GM12878 (cell line): ENCODE data around the gene TBXA2R. TPM values are rescaled to one million over a fixed set of nuclear protein-coding genes. Genes with fewer than 3 reads are reported as not detected.
A peak's percentile ranks its signal among the peaks of the same experiment; 100 is the strongest.

Source experiments
- ATAC-seq: fragments of 200-7000 bp; cut with Tn5 transposase; 3 replicates; pipeline ENCODE4 v1.9.1; 2020; ENCODE audit warnings: mild to moderate bottlenecking, moderate library complexity
- BruUV-seq: library from RNA; stranded (reverse); fragments of 400-500 nt; replicated peaks from 2 replicates; lab custom pipeline; 2021; lab: Mats Ljungman, UMichigan
- CTCF ChIA-PET: fragments of 300-600 bp; sonication (Branson Sonifier 250); formaldehyde crosslinking; extraction: SDS; loops from one replicate; lab custom pipeline; 2021; ENCODE audit warnings: inconsistent platforms; lab: Yijun Ruan, JAX
- POLR2A ChIA-PET: fragments of 350-600 bp; formaldehyde crosslinking; extraction: SDS; loops from one replicate; lab custom pipeline; 2021; ENCODE audit warnings: inconsistent platforms; lab: Charles Lee
- RAD21 ChIA-PET: fragments of 300-600 bp; sonication (Branson Sonifier 250); formaldehyde crosslinking; loops from one replicate; lab custom pipeline; 2023; ENCODE audit warnings: antibody characterized with exemption; ENCODE audit not compliant: unreplicated experiment; lab: Charles Lee
- SMC1A ChIA-PET: fragments of 300-600 bp; sonication (Branson Sonifier 250); formaldehyde crosslinking; loops from one replicate; lab custom pipeline; 2023; ENCODE audit not compliant: unreplicated experiment, uncharacterized antibody; lab: Charles Lee
- DNase-seq: peaks from one replicate; pipeline ENCODE4 v3.0.0-alpha.2; 2011; ENCODE audit warnings: low read depth, low spot score
- FAIRE-seq: peaks from 3 replicates; lab custom pipeline; 2011; peaks lifted over from hg19 to GRCh38; lab: Jason Lieb, UNC
- H2AFZ ChIP-seq: 2 replicates; pipeline ENCODE4 v1.6.0; 2011; ENCODE audit warnings: low read depth, low read length, control low read depth; ENCODE audit not compliant: control insufficient read depth
- H3K27ac ChIP-seq: 2 replicates; pipeline ENCODE4 v1.5.1; 2011; ENCODE audit warnings: control low read depth; ENCODE audit not compliant: control insufficient read depth, insufficient read depth
- H3K27me3 ChIP-seq, 2 experiments: replicated peaks in 1 of 2; 2 replicates each; pipeline versions ENCODE4 v1.6.0 to v1.6.1; 2011; ENCODE audit warnings: low read length in 1 of 2; ENCODE audit not compliant: control insufficient read depth in 2 of 2, insufficient read depth in 2 of 2
- H3K36me3 ChIP-seq, 2 experiments: 2 replicates each; pipeline ENCODE4 v1.5.1; 2011; ENCODE audit warnings: low read length in 1 of 2; ENCODE audit not compliant: control insufficient read depth in 2 of 2, insufficient read depth in 2 of 2
- H3K4me1 ChIP-seq: 2 replicates; pipeline ENCODE4 v1.6.1; 2011; ENCODE audit warnings: mild to moderate bottlenecking, low read length, moderate library complexity, mixed read lengths; ENCODE audit not compliant: control insufficient read depth, insufficient read depth
- H3K4me2 ChIP-seq: 2 replicates; pipeline ENCODE4 v1.6.0; 2011; ENCODE audit warnings: control low read depth; ENCODE audit not compliant: control insufficient read depth, insufficient read depth
- H3K4me3 ChIP-seq: fragments of 200-600 bp; sonication (generic); 2 replicates; pipeline ENCODE4 v1.5.1; 2016
- H3K79me2 ChIP-seq: 2 replicates; pipeline ENCODE4 v1.6.0; 2011; ENCODE audit warnings: low read length; ENCODE audit not compliant: control insufficient read depth, insufficient read depth
- H3K9ac ChIP-seq: 2 replicates; pipeline ENCODE4 v1.8.0; 2011; ENCODE audit warnings: low read length, control low read depth, mixed read lengths; ENCODE audit not compliant: control insufficient read depth, insufficient read depth
- H3K9me3 ChIP-seq: replicated peaks from 3 replicates; pipeline ENCODE4 v1.5.1; 2011; ENCODE audit warnings: mild to moderate bottlenecking, low read length; ENCODE audit not compliant: control insufficient read depth, insufficient read depth
- H4K20me1 ChIP-seq: 2 replicates; pipeline ENCODE4 v1.6.0; 2011; ENCODE audit not compliant: control insufficient read depth, insufficient read depth
- CBFB ChIP-seq: IDR thresholded peaks from 2 replicates; pipeline ENCODE4 v1.6.1; 2016; ENCODE audit warnings: antibody characterized with exemption, low read depth
- CHD4 ChIP-seq: fragments of 200-600 bp; sonication (generic); IDR thresholded peaks from 2 replicates; pipeline ENCODE4 v1.6.1; 2016; ENCODE audit warnings: mild to moderate bottlenecking
- CREM ChIP-seq: IDR thresholded peaks from 2 replicates; pipeline ENCODE4 v1.6.1; 2014; ENCODE audit warnings: antibody characterized with exemption, low read depth
- GABPA ChIP-seq: IDR thresholded peaks from 2 replicates; pipeline ENCODE4 v1.6.1; 2014; ENCODE audit warnings: antibody characterized with exemption, low read depth, mild to moderate bottlenecking, inconsistent platforms
- HDAC2 ChIP-seq: fragments of 200-600 bp; sonication (generic); IDR thresholded peaks from 2 replicates; pipeline ENCODE4 v1.6.1; 2017
- HDAC6 ChIP-seq: fragments of 200-600 bp; sonication (generic); IDR thresholded peaks from one replicate; pipeline ENCODE4 v1.8.0; 2017; ENCODE audit warnings: antibody characterized with exemption; ENCODE audit not compliant: unreplicated experiment
- NR2C1 ChIP-seq: fragments of 450-650 bp; IDR thresholded peaks from 2 replicates; pipeline ENCODE4 v1.6.1; 2017; ENCODE audit warnings: antibody characterized with exemption, mild to moderate bottlenecking, moderate library complexity
- RAD51 ChIP-seq: fragments of 450-650 bp; IDR thresholded peaks from 2 replicates; pipeline ENCODE4 v1.6.1; 2016; ENCODE audit warnings: moderate library complexity, mild to moderate bottlenecking, inconsistent platforms
- RB1 ChIP-seq: fragments of 450-650 bp; formaldehyde crosslinking; IDR thresholded peaks from 2 replicates; pipeline ENCODE4 v1.6.1; 2017; ENCODE audit warnings: mild to moderate bottlenecking, borderline replicate concordance
- SMAD1 ChIP-seq: fragments of 450-650 bp; IDR thresholded peaks from 2 replicates; pipeline ENCODE4 v1.6.1; 2018; ENCODE audit warnings: mild to moderate bottlenecking, low read depth; ENCODE audit not compliant: partially characterized antibody
- ZNF274 ChIP-seq: IDR thresholded peaks from one replicate; pipeline ENCODE4 v1.8.0; 2011; ENCODE audit not compliant: insufficient read length, insufficient read depth
- ZSCAN29 ChIP-seq: fragments of 450-650 bp; IDR thresholded peaks from 2 replicates; pipeline ENCODE4 v1.6.1; 2017; ENCODE audit warnings: mild to moderate bottlenecking, moderate library complexity
- WGBS: methylation state at CpG from one replicate; pipeline ENCODE4 v1.1.6; 2016; ENCODE audit warnings: low lambda C conversion rate; ENCODE audit not compliant: insufficient replicate concordance, insufficient coverage; ENCODE audit errors: missing lambda C conversion rate; 5-methylcytosine and 5-hydroxymethylcytosine counted together
- in situ Hi-C: fragments of 300-500 bp; cut with MboI; formaldehyde crosslinking; loops from 9 replicates; pipeline ENCODE4 v1.14.3; 2018; ENCODE audit warnings: mixed read lengths
- intact Hi-C: fragments of 100-400 bp; cut with micrococcal nuclease; formaldehyde crosslinking; loops from one replicate; pipeline ENCODE4 v1.14.2; 2022; ENCODE audit not compliant: unreplicated experiment
- polyA plus RNA-seq, 11 experiments: library from polyadenylated mRNA; depleted of rRNA in 4 of 11; unstranded in 6 of 11; stranded (reverse) in 5 of 11; fragments of >200 nt; fragmentation: Nextera tagmentation in 4 of 11; fragmentation: Illumina TruSeq in 1 of 11; extraction: Ambion mirVana in 4 of 11; extraction: Trizol in 1 of 11; gene quantifications; 1 replicate in 1 of 11; 2 replicates in 10 of 11; pipeline versions ENCODE4 v1.2.1 to v1.2.3, GENCODE V29; 2011 to 2016; ENCODE audit warnings: inconsistent platforms in 2 of 11, missing spikeins in 2 of 11, low read depth in 1 of 11
- total RNA-seq, 4 experiments: library from RNA; depleted of rRNA in 3 of 4; stranded (reverse); fragments of >200 nt in 3 of 4; fragmentation: Illumina TruSeq in 1 of 4; extraction: Trizol in 1 of 4; gene quantifications; 2 replicates each; pipeline versions ENCODE4 v1.2.1 to v1.2.3, GENCODE V29; 2013 to 2021
- TF ChIP-seq, protein P1 (sequence below): fragments of 450-650 bp; formaldehyde crosslinking; IDR thresholded peaks from 2 replicates; pipeline ENCODE4 v1.4.0; 2022; ENCODE audit warnings: mild to moderate bottlenecking, moderate library complexity
- TF ChIP-seq, protein P2 (sequence below): fragments of 450-650 bp; IDR thresholded peaks from 2 replicates; pipeline ENCODE4 v1.6.1; 2017; ENCODE audit warnings: low read depth, mild to moderate bottlenecking, moderate library complexity
- TF ChIP-seq, protein P3 (sequence below): IDR thresholded peaks from 2 replicates; pipeline ENCODE4 v1.6.1; 2012; ENCODE audit warnings: mild to moderate bottlenecking, low read depth, low read length

The TBXA2R gene
- total and polyA plus RNA-seq, 10 of the 15 experiments (the other 5 are each of a cell fraction or from before 2014, with no cell fraction given): 0.03 TPM; not detected in 8

DNA sequence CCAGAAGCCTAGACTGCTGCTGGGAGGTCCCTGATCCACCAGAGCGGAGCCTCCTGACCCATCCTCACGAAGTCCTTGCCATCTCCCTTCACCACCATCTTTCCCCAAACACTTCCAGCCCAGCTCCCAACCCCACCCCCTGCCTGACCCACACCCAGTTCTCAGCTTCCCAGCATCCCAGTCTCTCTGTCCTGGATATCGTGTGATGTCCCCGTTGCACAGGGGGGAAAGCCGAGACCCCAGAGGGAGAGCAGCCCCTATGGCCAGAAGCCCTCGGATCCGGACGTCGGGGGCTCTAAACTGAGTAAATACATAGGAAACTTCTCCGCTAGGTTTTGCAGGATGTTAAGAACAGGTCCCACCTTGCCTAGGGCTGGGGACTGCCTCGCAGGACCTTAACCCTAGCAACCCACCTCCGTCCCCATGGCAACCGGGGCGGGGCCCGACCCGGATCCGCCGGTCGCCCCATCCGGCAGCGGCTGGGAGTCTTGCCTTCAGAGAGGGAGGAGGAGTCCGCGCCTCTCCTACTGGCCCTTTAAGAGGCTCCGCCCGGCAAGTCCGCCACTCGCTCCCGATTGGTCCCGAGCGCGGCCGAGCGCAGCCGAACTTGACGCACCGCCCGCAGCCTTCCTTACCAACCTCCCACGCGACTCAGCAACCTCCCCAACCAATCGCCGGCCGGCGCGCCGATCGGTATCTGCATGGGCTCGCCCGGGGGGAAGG, 34.4 kb downstream of the TBXA2R start:
- intact Hi-C loops (loop anchor here (5.0 kb wide), 1 partner anchor 35 kb away; the partner anchor contains the start of gene TBXA2R), in situ Hi-C loops (no loop called here)
- Histone ChIP-seq H3K4me2 (peak overlapping the region; percentile 98), H3K79me2 (peaks cover 3% of the 10 kb centered on the region), H3K9ac (peak overlapping the region; percentile 36), H3K4me3 (peak overlapping the region; percentile 85), H3K27me3 (no peaks in the 10 kb centered on the region), H3K27ac (no peak overlapping the region), H3K4me1 (peaks cover 3% of the 10 kb centered on the region), H3K9me3 (no peaks in the 10 kb centered on the region), H2AFZ (peak overlapping the region; percentile 76), H3K36me3 (no peaks in the 10 kb centered on the region; a peak in 2 of 4 replicates), H4K20me1 (no peaks in the 10 kb centered on the region)
- ChIA-PET POLR2A (no interaction called here), SMC1A (interaction anchor here (0.7 kb wide), 1 partner anchor 11 kb away, joined by 3 read pairs; no protein-coding TSS in a partner anchor), RAD21 (no interaction called here), CTCF (interaction anchor here (0.7 to 0.9 kb wide), 2 partner anchors 9 to 13 kb away, joined by 3 to 4 read pairs; no protein-coding TSS in a partner anchor)
- no TSS peak for BruUV-seq
- DNase-seq (peak; percentile 97), ATAC-seq (peak; percentile 97), FAIRE-seq (peak; percentile 99)
- WGBS: 6% methylated on average over 29 of the region's 48 CpGs
- TF ChIP-seq RAD51 (no peak), CBFB (no peak), ZNF274 (no peak), GABPA (no peak), RB1 (no peak), ZSCAN29 (no peak), CREM (peak; percentile 53; the same call in 1 of the 2 replicates), NR2C1 (no peak; the same call in 1 of the 2 replicates), CHD4 (no peak), HDAC2 (no peak), SMAD1 (no peak), HDAC6 (no peak)
- TF ChIP-seq, protein P1, sequence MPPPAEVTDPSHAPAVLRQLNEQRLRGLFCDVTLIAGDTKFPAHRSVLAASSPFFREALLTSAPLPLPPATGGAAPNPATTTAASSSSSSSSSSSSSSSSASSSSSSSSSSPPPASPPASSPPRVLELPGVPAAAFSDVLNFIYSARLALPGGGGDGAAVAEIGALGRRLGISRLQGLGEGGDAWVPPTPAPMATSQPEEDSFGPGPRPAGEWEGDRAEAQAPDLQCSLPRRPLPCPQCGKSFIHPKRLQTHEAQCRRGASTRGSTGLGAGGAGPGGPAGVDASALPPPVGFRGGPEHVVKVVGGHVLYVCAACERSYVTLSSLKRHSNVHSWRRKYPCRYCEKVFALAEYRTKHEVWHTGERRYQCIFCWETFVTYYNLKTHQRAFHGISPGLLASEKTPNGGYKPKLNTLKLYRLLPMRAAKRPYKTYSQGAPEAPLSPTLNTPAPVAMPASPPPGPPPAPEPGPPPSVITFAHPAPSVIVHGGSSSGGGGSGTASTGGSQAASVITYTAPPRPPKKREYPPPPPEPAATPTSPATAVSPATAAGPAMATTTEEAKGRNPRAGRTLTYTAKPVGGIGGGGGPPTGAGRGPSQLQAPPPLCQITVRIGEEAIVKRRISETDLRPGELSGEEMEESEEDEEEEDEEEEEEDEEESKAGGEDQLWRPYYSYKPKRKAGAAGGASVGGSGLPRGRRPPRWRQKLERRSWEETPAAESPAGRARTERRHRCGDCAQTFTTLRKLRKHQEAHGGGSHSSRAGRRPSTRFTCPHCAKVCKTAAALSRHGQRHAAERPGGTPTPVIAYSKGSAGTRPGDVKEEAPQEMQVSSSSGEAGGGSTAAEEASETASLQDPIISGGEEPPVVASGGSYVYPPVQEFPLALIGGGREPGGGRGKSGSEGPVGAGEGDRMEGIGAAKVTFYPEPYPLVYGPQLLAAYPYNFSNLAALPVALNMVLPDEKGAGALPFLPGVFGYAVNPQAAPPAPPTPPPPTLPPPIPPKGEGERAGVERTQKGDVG (CRISPR knock-in tag): no peak
- TF ChIP-seq, protein P2, sequence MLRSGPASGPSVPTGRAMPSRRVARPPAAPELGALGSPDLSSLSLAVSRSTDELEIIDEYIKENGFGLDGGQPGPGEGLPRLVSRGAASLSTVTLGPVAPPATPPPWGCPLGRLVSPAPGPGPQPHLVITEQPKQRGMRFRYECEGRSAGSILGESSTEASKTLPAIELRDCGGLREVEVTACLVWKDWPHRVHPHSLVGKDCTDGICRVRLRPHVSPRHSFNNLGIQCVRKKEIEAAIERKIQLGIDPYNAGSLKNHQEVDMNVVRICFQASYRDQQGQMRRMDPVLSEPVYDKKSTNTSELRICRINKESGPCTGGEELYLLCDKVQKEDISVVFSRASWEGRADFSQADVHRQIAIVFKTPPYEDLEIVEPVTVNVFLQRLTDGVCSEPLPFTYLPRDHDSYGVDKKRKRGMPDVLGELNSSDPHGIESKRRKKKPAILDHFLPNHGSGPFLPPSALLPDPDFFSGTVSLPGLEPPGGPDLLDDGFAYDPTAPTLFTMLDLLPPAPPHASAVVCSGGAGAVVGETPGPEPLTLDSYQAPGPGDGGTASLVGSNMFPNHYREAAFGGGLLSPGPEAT: peak; percentile 81
- TF ChIP-seq, protein P3, sequence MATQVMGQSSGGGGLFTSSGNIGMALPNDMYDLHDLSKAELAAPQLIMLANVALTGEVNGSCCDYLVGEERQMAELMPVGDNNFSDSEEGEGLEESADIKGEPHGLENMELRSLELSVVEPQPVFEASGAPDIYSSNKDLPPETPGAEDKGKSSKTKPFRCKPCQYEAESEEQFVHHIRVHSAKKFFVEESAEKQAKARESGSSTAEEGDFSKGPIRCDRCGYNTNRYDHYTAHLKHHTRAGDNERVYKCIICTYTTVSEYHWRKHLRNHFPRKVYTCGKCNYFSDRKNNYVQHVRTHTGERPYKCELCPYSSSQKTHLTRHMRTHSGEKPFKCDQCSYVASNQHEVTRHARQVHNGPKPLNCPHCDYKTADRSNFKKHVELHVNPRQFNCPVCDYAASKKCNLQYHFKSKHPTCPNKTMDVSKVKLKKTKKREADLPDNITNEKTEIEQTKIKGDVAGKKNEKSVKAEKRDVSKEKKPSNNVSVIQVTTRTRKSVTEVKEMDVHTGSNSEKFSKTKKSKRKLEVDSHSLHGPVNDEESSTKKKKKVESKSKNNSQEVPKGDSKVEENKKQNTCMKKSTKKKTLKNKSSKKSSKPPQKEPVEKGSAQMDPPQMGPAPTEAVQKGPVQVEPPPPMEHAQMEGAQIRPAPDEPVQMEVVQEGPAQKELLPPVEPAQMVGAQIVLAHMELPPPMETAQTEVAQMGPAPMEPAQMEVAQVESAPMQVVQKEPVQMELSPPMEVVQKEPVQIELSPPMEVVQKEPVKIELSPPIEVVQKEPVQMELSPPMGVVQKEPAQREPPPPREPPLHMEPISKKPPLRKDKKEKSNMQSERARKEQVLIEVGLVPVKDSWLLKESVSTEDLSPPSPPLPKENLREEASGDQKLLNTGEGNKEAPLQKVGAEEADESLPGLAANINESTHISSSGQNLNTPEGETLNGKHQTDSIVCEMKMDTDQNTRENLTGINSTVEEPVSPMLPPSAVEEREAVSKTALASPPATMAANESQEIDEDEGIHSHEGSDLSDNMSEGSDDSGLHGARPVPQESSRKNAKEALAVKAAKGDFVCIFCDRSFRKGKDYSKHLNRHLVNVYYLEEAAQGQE: no peak
